Lower lobe of right lung (tissue), 2 donors: ENCODE measurements around the gene UTP14A. TPM values are rescaled to one million over a fixed set of nuclear protein-coding genes. Genes with fewer than 3 reads are reported as not detected.

ENCODE experiments used
- ATAC-seq, 2 donors: fragments of 200-7000 bp; cut with Tn5 transposase; one replicate each; pipeline ENCODE4 v1.9.1; 2020 to 2022; ENCODE audit warnings: mild to moderate bottlenecking in 2 of 2, moderate library complexity in 2 of 2
- DNase-seq: peaks from one replicate; pipeline ENCODE4 v3.0.0-alpha.2; 2020
- H3K27ac ChIP-seq: fragments of 200-600 bp; one replicate; pipeline ENCODE4 v1.8.0; 2022
- H3K27me3 ChIP-seq: fragments of 200-600 bp; one replicate; pipeline ENCODE4 v1.8.0; 2022; ENCODE audit warnings: low read depth
- H3K36me3 ChIP-seq: fragments of 200-600 bp; one replicate; pipeline ENCODE4 v1.8.0; 2022; ENCODE audit warnings: mild to moderate bottlenecking
- H3K4me1 ChIP-seq: fragments of 200-600 bp; one replicate; pipeline ENCODE4 v1.8.0; 2022
- H3K4me3 ChIP-seq: fragments of 200-600 bp; one replicate; pipeline ENCODE4 v1.8.0; 2022; ENCODE audit warnings: mild to moderate bottlenecking
- H3K9me3 ChIP-seq: fragments of 200-600 bp; one replicate; pipeline ENCODE4 v1.8.0; 2022
- intact Hi-C: fragments of 100-400 bp; cut with DNase I; formaldehyde crosslinking; loops from one replicate; pipeline ENCODE4 v1.11.0; 2022
- total RNA-seq: library from RNA; stranded (reverse); fragmentation: NEBNext Ultra II Directional; extraction: Animal tissue kit (Norgen Biotek cat#: 25700); gene quantifications from one replicate; pipeline ENCODE4 v1.2.1, GENCODE V29; 2021
- TF ChIP-seq, protein P1 (sequence below): fragments of 200-600 bp; IDR thresholded peaks from one replicate; pipeline ENCODE4 v1.8.0; 2022; ENCODE audit warnings: antibody characterized with exemption, mild to moderate bottlenecking
- donor health status: DM: no; HTN: yes; CAD: no; lungs with severe emphysema.

Gene UTP14A
- total RNA-seq, 1 donor from 2014 or later, result 15.0 TPM

- H3K27ac ChIP-seq, result no peak overlapping the region
- TF ChIP-seq, protein P1, sequence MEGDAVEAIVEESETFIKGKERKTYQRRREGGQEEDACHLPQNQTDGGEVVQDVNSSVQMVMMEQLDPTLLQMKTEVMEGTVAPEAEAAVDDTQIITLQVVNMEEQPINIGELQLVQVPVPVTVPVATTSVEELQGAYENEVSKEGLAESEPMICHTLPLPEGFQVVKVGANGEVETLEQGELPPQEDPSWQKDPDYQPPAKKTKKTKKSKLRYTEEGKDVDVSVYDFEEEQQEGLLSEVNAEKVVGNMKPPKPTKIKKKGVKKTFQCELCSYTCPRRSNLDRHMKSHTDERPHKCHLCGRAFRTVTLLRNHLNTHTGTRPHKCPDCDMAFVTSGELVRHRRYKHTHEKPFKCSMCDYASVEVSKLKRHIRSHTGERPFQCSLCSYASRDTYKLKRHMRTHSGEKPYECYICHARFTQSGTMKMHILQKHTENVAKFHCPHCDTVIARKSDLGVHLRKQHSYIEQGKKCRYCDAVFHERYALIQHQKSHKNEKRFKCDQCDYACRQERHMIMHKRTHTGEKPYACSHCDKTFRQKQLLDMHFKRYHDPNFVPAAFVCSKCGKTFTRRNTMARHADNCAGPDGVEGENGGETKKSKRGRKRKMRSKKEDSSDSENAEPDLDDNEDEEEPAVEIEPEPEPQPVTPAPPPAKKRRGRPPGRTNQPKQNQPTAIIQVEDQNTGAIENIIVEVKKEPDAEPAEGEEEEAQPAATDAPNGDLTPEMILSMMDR, result no peak
- no peaks in the 10 kb centered on the region for H3K27me3 ChIP-seq
- intact Hi-C loops, result no loop called here
- ATAC-seq (no peak), DNase-seq (no peak)
- H3K36me3 ChIP-seq, result no peaks in the 10 kb centered on the region
- no peaks in the 10 kb centered on the region for H3K9me3 ChIP-seq
- no peak overlapping the region for H3K4me3 ChIP-seq
- H3K4me1 ChIP-seq, result no peaks in the 10 kb centered on the region
Observed at GRCh38 chrX:129877401-129877800, 28.6 kb upstream of the UTP14A start.

DNA sequence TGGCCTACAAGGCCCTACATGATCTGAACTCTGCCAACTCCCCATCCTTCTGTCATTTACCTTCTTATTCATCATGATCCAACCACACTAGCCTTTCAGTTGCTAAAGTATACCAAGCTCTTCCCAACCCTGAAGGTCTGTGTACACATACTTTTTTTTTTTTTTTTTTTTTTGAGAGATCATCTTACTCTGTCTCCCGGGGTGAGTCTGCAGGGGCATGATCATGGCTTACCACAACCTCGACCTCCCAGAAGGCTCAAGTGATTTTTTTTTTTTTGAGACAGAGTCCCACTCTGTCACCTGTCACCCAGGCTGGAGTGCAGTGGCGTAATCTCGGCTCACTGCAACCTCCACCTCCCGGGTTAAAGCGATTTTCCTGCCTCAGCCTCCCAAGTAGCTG is 5.9 kb upstream of the UTP14A start:
- no peak for DNase-seq

DNA sequence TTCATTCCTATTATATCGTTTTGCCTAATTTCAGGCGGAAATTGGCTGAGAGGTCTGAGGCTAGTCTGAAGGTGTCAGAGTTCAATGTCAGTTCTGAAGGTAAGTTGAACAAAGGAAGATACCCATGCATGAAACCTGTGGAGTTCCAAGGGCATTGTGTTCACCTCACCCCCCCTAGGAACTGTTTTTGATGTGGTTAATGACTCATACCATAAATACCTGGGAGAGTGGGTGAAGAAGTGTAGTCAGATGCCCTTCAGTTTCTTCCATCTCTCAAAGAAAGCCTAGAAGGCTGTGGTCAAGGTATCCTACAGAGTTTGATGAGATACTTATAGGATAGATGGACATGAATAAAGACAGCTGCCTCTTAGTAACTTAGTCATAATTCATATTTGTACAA is 2.7 kb downstream of the UTP14A start:
- Histone ChIP-seq H3K27ac (no peak overlapping the region), H3K4me3 (no peak overlapping the region), H3K9me3 (no peaks in the 10 kb centered on the region), H3K36me3 (peaks cover 42% of the 10 kb centered on the region), H3K4me1 (peaks cover 6% of the 10 kb centered on the region), H3K27me3 (no peaks in the 10 kb centered on the region)
- no peak for DNase-seq
- intact Hi-C loops, result no loop called here
- no peak for ATAC-seq
- TF ChIP-seq, protein P1, result no peak

More for the DNA sequence above, 5.9 kb upstream of the UTP14A start:
- no peak overlapping the region for H3K4me3 ChIP-seq
- intact Hi-C loops, result no loop called here
- H3K9me3 ChIP-seq, result no peaks in the 10 kb centered on the region
- TF ChIP-seq, protein P1, result no peak
- no peaks in the 10 kb centered on the region for H3K36me3 ChIP-seq
- H3K27me3 ChIP-seq, result no peaks in the 10 kb centered on the region
- no peak for ATAC-seq
- H3K27ac ChIP-seq, result no peak overlapping the region
- H3K4me1 ChIP-seq, result no peaks in the 10 kb centered on the region

GRCh38 chrX:129925305-129926092 is 19.5 kb downstream of the UTP14A start:
- Histone ChIP-seq H3K9me3 (no peaks in the 10 kb centered on the region), H3K27me3 (no peaks in the 10 kb centered on the region), H3K36me3 (peaks cover 56% of the 10 kb centered on the region), H3K4me1 (no peaks in the 10 kb centered on the region), H3K4me3 (no peak overlapping the region), H3K27ac (no peak overlapping the region)
- ATAC-seq (peak; percentile 80 to 82), DNase-seq (peak; percentile 45)
- TF ChIP-seq, protein P1, result peak; percentile 61
- intact Hi-C loops, result no loop called here

- peak overlapping the region; percentile 61 for H3K4me3 ChIP-seq
- H3K4me1 ChIP-seq, result no peaks in the 10 kb centered on the region
- TF ChIP-seq, protein P1, result no peak
- peak overlapping the region; percentile 84 for H3K27ac ChIP-seq
- ATAC-seq, result no peak
- H3K9me3 ChIP-seq, result no peaks in the 10 kb centered on the region
- intact Hi-C loops, result no loop called here
- H3K27me3 ChIP-seq, result no peaks in the 10 kb centered on the region
- peaks cover 20% of the 10 kb centered on the region for H3K36me3 ChIP-seq
- no peak for DNase-seq
Observed at GRCh38 chrX:129930941-129931410, 25.0 kb downstream of the UTP14A start.
